ENCODE results near the gene DISC1.

DNA sequence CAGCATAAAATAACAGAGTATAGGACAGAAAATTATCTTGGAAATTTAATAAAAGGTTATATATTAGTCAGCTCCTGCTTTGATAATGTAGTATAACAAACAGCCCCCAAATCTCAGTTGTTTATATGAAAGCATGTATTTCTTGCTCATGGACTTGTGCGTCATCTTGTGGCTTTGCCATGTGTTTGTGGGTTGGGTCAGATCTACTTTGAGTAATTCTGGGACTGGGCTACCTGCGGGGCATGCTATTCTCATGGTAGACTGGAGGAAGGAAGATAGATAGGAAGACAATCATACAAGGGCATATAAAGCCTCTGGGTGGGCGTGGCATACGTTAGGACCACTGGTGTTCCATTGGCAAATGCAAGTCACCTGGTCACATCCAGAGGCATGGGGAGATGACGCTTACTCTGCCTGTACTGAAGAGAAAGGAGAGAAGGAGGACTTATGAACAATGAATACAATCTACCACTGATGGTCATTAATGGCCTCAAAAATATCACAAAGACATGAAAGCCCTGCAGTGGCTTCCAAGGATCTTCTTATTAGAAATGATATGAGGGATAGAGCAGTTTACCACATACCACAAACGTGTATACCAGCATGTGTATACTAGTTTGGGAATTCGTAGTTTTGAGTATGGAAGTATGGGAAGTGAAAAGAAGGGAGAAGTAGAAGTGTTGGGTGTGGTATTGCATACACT, 267.0 kb downstream of the DISC1 start:
- TF ChIP-seq, protein P1, sequence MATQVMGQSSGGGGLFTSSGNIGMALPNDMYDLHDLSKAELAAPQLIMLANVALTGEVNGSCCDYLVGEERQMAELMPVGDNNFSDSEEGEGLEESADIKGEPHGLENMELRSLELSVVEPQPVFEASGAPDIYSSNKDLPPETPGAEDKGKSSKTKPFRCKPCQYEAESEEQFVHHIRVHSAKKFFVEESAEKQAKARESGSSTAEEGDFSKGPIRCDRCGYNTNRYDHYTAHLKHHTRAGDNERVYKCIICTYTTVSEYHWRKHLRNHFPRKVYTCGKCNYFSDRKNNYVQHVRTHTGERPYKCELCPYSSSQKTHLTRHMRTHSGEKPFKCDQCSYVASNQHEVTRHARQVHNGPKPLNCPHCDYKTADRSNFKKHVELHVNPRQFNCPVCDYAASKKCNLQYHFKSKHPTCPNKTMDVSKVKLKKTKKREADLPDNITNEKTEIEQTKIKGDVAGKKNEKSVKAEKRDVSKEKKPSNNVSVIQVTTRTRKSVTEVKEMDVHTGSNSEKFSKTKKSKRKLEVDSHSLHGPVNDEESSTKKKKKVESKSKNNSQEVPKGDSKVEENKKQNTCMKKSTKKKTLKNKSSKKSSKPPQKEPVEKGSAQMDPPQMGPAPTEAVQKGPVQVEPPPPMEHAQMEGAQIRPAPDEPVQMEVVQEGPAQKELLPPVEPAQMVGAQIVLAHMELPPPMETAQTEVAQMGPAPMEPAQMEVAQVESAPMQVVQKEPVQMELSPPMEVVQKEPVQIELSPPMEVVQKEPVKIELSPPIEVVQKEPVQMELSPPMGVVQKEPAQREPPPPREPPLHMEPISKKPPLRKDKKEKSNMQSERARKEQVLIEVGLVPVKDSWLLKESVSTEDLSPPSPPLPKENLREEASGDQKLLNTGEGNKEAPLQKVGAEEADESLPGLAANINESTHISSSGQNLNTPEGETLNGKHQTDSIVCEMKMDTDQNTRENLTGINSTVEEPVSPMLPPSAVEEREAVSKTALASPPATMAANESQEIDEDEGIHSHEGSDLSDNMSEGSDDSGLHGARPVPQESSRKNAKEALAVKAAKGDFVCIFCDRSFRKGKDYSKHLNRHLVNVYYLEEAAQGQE (IDR thresholded peaks at IDR 0.05; ENCODE audit: low read depth) = no peak
- TF ChIP-seq, protein P2, sequence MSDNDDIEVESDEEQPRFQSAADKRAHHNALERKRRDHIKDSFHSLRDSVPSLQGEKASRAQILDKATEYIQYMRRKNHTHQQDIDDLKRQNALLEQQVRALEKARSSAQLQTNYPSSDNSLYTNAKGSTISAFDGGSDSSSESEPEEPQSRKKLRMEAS (IDR thresholded peaks at IDR 0.05) = no peak
- no peak for TF ChIP-seq EGR1 (IDR thresholded peaks at IDR 0.05)

Measured in Ishikawa (cell line).